ENCODE data around the gene RAB4A.

The RAB4A gene

GRCh38 chr1:229300099-229300757, 29.3 kb downstream of the RAB4A start:
- DNase-seq, result no peak

GRCh38 chr1:229302740-229303139, 31.8 kb downstream of the RAB4A start:
- DNase-seq, result no peak

- DNase-seq, result no peak
These were observed 32.9 kb downstream of the RAB4A start for GRCh38 chr1:229303855-229304254.

DNA sequence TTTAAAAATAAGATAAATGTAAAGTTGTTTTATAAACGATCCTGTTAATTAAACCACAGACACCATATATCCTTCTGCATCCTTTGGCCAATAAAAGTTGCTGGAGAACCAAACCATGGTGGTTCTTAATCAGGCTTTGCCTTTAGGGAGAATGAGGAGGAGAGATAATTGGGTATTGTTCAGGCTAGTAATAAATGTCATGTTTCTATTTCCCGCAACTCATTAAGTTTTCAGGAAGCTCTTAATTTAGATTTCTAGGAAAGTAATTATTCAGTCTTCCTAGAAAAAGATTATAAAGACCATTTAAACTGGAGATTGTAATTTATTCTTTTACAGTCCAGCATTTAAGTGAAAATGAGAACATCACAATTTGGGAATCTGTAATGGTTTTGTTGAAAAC, 34.5 kb downstream of the RAB4A start:
- no peak for DNase-seq

DNA sequence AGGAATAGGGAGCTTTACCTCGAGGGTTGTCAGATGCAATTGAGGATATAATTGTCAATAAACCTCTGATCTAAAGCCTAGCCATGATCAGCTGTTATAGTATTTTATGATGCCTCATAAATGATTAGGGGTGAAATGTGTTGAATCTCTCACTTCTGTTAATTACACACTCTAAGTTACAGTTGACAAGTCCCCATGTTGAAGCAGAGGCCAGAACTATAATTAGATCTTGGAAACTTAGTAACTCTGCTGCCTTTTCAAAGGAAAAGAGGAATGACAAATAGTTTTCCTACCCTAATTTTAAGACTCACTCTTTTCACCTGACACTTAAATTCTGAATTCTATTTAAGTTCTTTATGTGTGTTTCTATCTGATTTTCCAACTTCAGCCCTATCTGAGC, 38.2 kb downstream of the RAB4A start:
- DNase-seq, result no peak

- no peak for DNase-seq
These were observed 38.8 kb downstream of the RAB4A start for GRCh38 chr1:229309684-229310083.

DNA sequence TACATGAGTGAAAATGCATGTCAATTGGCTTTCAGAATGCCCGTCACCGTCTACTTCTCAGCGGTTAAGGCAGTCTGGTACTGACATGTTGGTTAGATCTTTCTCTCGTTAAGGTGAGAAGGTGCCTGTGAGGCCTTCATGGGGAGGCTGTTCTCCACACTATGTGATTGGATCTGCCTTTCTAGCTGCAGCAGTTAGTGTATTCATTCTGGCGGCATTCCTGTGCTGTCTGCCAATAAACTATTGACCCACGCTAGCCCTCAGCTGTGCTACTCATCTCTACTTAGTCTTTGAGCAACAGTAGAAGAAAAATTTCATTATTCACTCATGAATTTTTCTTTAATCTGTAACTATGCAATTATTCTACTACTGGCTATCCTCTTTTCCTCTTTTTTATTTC, 39.9 kb downstream of the RAB4A start:
- DNase-seq, result no peak

DNA sequence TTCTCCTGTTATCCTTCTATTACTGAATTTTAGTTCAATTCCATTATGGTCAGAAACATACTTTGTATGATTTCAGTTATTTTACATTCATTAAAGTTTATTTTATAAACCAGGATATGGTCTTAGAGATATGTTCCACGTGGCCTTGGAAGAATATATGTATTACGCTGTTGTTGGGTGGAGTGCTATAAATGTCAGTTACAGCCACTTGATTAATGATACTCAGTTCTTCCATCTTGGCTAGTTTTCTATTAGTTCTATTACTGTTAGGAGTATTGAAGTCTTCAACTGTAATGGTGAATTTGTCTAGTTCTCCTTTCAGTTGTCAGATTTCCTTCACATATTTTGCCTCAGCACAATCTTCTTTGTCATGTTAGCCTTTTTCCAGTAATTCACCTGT, 45.3 kb downstream of the RAB4A start:
- DNase-seq, result no peak

DNA sequence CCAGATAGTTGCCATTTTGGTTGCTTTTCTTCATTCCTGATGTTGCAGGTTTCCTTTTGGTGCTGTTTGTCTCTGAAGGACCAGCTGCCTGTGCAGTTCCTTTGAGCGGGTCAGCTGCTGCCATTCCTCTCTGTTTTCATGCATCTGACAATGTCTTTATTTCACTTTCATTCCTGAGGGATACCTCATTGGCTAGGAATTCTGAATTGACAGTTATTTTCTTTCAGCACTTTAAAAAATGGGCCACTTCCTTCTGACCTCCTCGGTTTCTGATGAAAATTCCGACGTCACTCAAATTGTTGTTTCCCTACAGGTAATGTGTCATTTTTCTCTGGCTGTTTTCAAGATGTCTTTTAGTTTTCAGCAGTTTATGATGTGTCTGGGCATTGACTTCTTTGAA, 47.1 kb downstream of the RAB4A start:
- DNase-seq, result no peak

- no peak for DNase-seq
These were observed 48.6 kb downstream of the RAB4A start for GRCh38 chr1:229319487-229319886.

GRCh38 chr1:229323201-229323600, 52.3 kb downstream of the RAB4A start:
- no peak for DNase-seq

DNA sequence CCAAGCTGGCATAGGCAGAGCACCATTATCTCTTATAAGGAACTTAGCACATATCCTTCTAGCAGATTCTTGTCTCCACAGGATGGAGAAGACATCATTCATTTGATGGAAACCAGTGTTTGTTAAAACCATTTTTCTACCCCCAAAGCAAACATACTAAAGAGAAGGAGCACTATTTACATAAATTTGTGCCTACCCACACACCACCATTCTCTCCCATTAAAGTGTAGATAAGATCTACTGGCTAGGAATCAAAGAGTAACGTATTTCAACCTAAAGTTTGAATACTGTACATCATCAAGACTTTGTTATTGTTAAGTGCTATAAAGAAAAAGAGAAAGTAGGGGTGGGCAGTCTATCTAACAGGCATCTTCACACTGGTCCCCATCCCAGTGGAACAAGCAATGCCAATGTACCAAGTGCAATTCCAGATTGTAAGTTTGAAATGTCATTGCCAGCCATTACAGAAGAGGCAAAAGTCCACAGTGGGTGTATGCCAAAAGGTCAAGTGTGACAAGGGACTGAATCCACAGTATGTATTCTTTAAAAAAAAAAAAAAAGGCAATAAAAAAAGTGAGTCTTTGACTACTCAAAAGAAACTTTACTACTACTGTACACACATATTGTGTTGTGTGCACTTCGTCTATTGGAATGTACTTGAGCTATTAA, 53.1 kb downstream of the RAB4A start:
- DNase-seq, result no peak

GRCh38 chr1:229325401-229325800, 54.5 kb downstream of the RAB4A start:
- DNase-seq, result no peak

DNA sequence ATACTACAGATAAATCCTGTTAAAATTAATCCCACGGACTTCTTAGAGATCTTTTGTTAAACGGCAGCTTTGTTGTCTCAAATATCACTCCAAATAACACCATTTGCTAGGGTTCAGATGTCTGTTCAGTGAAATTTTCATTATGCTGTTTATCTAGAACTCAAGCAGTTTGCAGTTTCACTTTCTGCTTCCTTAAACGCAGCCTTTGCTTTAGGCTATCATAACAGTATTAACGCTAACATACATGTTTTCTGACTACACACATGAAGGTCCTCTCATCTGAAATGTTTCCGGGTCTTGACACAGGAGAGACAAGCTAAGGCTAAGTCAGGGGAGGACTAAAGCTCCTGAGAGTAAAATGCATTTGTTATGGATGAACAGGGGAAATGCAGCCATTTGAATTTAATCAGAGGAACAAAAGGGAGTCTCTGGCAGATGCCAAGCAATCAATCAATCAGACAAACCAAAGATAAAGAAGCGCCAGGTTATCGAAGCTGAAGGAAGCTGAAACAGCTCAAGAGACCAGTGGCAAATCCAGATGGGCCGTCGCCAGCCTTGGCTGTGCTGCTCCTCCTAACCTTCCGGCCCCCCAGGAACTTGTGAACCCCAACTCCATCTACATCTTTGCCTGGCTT, 55.1 kb downstream of the RAB4A start:
- no peak for DNase-seq

DNA sequence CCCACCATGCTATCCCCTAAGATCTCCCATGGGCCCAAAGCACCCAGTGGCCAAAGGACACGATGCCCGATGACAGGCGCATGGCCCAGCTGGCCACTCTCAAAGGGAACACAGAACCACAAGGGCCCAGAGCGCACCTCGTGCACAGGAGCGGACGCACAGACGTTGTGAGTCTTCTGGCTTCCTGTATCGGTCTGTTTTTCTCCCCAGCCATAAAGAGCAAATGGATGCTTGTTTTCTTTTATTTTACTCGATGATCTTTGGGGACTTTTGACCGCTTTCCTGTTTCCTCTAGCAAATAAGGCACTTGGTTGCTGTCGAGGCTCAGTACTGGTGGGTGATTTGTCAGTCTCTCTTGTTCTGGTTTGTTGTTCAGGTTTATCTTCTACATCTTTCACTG, 55.7 kb downstream of the RAB4A start:
- peak; percentile 53 for DNase-seq

DNA sequence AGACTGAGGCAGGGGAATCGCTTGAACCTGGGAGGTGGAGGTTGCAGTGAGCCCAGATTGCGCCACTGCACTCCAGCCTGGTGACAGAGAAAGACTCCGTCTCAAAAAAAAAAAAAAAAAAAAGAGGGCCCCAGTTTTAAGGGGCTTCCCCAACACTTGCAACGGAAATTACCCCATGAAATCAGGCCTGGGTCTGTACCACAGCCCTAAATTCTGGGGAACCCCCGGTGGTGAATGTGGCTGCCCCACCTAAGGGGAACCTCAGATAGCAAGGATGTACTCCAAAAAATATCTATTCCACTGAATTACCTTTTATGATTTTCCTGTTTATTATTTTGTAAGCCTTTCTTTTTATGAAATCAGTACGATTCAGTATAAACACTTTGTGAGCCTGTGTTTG, 56.9 kb downstream of the RAB4A start:
- peak; percentile 78 for DNase-seq

DNA sequence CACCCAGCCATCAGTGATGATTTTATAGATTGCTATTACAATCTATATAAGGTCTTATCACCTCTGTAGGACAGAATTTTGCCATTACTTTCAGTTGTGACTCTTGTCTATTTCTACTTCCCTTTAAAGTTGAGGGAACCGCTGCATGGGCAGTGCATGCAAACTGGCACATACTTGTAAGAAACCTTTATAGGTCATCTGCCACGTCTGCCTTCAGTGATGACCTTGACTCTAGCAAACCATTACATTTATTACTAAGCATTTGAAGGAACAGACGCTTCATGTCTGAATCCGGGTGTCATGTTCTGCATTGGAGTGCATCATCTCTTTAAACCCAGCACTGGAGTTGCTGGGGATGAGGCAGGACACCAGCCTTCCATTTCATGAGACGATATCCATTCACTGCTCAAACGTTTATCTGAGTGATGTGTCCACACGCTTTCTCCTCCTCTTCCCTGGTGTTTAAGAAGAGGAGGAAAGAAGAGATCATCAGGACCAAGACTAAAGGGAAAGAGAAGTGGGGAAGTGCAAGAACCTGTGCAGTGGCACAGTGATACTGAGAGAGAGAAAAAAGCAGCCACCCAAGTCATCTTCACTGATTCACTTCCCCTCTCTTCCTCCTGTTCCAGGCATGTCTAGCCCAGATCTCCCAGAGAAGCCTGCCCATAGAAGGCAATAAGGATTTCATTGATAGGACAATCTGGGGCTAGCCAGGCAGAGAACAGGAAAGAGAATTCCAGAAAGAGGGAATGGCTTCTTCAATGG, 57.9 kb downstream of the RAB4A start:
- no peak for DNase-seq

- no peak for DNase-seq
These were observed 63.4 kb downstream of the RAB4A start for GRCh38 chr1:229334269-229334668.

DNA sequence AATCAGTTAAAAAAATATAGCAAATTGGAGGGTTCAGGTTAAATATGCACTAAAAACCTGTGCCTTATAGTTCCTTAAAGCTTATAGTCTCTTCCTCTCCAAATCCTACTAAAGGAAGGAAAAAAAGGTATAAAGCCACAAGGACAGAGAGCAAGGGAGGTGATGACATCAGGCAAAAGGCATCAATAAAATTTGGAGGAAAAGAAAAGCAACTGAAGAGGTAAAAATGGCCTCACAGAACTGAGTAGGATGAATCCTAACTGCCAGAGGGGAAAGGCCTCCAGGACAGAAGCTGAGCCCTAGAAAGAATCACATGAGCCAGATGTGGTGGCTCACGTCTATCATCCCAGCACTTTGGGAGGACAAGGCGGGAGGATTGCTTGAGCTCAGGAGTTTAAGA, 63.8 kb downstream of the RAB4A start:
- no peak for DNase-seq

DNA sequence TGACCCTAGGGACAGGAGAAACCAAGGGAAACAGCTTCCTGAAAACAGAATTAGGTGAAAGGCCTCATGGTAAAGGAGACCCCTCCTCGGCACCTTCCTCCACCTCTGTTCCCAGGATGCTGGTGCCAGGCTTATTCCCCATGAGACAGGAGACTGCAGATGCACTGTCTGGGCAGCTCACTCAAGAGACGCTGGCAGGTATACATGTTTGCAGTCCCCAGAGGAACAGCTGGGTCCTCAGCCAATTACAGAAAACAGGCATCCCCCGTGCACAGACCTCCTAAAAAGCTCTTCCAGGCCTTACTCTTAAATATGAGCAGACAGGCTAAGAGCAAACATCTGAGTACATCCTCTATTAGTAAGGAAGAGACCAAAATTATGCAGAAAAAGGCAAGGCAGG, 65.4 kb downstream of the RAB4A start:
- DNase-seq, result no peak

GRCh38 chr1:229339086-229339485, 68.2 kb downstream of the RAB4A start:
- no peak for DNase-seq

DNA sequence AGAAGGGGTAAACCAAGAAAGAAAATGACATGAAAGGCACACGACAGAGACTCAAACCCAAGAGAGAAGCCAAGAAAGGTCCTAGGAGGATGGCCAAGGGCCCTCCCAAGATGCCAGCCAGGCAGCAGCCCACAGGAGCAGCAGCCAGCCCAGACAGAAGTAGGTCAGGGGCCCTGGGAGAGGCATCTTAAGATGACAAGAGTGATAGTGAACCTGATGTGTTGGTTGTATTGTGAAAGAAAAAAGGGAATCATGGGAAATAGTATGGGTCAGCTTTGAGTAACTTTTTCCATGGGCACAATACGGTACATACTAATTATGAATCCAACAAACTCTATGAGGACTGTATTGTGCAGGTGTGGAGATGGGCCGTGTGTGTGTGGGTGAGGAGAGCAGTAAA, 68.6 kb downstream of the RAB4A start:
- DNase-seq, result no peak

DNA sequence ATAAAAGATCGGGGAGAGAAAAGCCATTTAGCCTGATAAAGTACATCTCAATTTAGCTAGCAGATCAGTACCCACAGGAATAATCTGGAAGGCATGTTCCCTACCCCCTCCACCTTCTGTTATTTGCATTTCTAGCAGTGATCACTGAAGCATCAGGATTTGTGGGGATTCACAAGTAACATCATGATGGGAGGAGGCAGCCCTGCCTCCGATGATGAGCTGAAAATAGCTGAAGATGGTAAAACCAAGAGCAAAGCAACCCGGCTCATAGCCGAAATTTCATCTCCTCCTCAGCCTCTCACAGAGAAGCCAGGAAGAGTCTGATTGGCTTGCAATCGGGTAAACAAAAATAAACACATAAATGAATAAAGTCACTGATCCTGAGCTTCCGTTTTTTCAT, 69.6 kb downstream of the RAB4A start:
- no peak for DNase-seq

All from CD4-positive, alpha-beta T cell treated with Interleukin-4 for 4 hours (primary cell).